Measurements from ENCODE around the gene COX6B2.

GRCh38 chr19:55304980-55305379 lies 49.5 kb downstream of the COX6B2 start:
- TF ChIP-seq HOXA7 (CRISPR knock-in tag; IDR thresholded peaks at IDR 0.05): no peak
- no peak for TF ChIP-seq POLR2A (IDR thresholded peaks at IDR 0.05; ENCODE audit: low read length)
- TF ChIP-seq CTCF (IDR thresholded peaks at IDR 0.05): no peak
- no peak for TF ChIP-seq SMC3 (IDR thresholded peaks at IDR 0.05)
- TF ChIP-seq FOXS1 (CRISPR knock-in tag; IDR thresholded peaks at IDR 0.05): no peak
- TF ChIP-seq TP53 (CRISPR knock-in tag; IDR thresholded peaks at IDR 0.05): no peak
